A549 (cell line): ENCODE measurements around the gene NKAP. TPM values are rescaled to one million over a fixed set of nuclear protein-coding genes. Genes with fewer than 3 reads are reported as not detected.
"Not testable (repeated sequence)": the region's sequence is repeated elsewhere in the genome, so short reads cannot be mapped to it uniquely, and the experiment has no call there.

Source experiments
- ATAC-seq, 2 experiments: fragments of 200-7000 bp in 1 of 2; fragments of >200 bp in 1 of 2; cut with Nextera tagmentation in 1 of 2; cut with Tn5 transposase in 1 of 2; 3 replicates each; pipeline versions ENCODE4 v1.8.0 to v1.9.1; 2018 to 2020; ENCODE audit warnings: mild to moderate bottlenecking in 1 of 2, moderate library complexity in 1 of 2
- CTCF ChIA-PET: fragments of 300-600 bp; sonication (Branson Sonifier 250); formaldehyde crosslinking; extraction: SDS; loops from one replicate; lab custom pipeline; 2021; ENCODE audit warnings: antibody characterized with exemption, inconsistent platforms; lab: Yijun Ruan, JAX
- POLR2A ChIA-PET: fragments of 350-600 bp; formaldehyde crosslinking; extraction: SDS; loops from one replicate; lab custom pipeline; 2021; ENCODE audit warnings: antibody characterized with exemption, inconsistent platforms; lab: Yijun Ruan, JAX
- DNase-seq, 2 experiments: peaks; one replicate each; pipeline versions ENCODE4 v3.0.0 to v3.0.0-alpha.2; 2011 to 2016; ENCODE audit warnings: low read depth in 1 of 2, low spot score in 1 of 2
- FAIRE-seq: peaks from 2 replicates; lab custom pipeline; 2011; peaks lifted over from hg19 to GRCh38; lab: Jason Lieb, UNC
- H3K27ac ChIP-seq, 2 experiments: fragments of >200 bp; sonication (Bioruptor Twin); formaldehyde crosslinking; 3 replicates each; pipeline ENCODE4 v1.5.1; 2016 to 2017
- H3K4me1 ChIP-seq: fragments of >200 bp; sonication (Bioruptor Twin); formaldehyde crosslinking; 3 replicates; pipeline ENCODE4 v1.6.1; 2016
- H3K4me2 ChIP-seq: fragments of >200 bp; sonication (Bioruptor Twin); formaldehyde crosslinking; 3 replicates; pipeline ENCODE4 v1.6.1; 2016
- H3K4me3 ChIP-seq: fragments of >200 bp; sonication (Bioruptor Twin); formaldehyde crosslinking; 3 replicates; pipeline ENCODE4 v1.5.1; 2016
- H3K9me3 ChIP-seq: fragments of >200 bp; sonication (Bioruptor Twin); formaldehyde crosslinking; 3 replicates; pipeline ENCODE4 v1.6.1; 2016
- ATOH8 ChIP-seq: fragments of 250-450 bp; sonication (Bioruptor Pico); IDR thresholded peaks from 2 replicates; pipeline ENCODE4 v1.5.0; 2020; ENCODE audit warnings: low read depth, mild to moderate bottlenecking, moderate library complexity
- CTCF ChIP-seq: fragments of >200 bp; sonication (Bioruptor Twin); formaldehyde crosslinking; IDR thresholded peaks from 3 replicates; pipeline ENCODE4 v1.5.1; 2016
- EHMT2 ChIP-seq: fragments of 200-600 bp; sonication (generic); IDR thresholded peaks from 2 replicates; pipeline ENCODE4 v1.6.1; 2016; ENCODE audit warnings: antibody characterized with exemption, low read depth, mild to moderate bottlenecking, moderate library complexity
- FOXS1 ChIP-seq: fragments of 250-450 bp; sonication (Bioruptor Pico); IDR thresholded peaks from 2 replicates; pipeline ENCODE4 v1.5.0; 2020; ENCODE audit warnings: mild to moderate bottlenecking, moderate library complexity
- JUNB ChIP-seq: fragments of >200 bp; sonication (Bioruptor Twin); formaldehyde crosslinking; IDR thresholded peaks from 2 replicates; pipeline ENCODE4 v1.6.1; 2016
- RAD21 ChIP-seq, 2 experiments: fragments of >200 bp in 1 of 2; sonication (Bioruptor Twin) in 1 of 2; formaldehyde crosslinking in 1 of 2; IDR thresholded peaks in 1 of 2; conservative IDR thresholded peaks in 1 of 2; 2 replicates in 1 of 2; 3 replicates in 1 of 2; pipeline ENCODE4 v1.6.1; 2012 to 2018; ENCODE audit warnings: inconsistent platforms in 1 of 2
- RNF2 ChIP-seq: fragments of 200-600 bp; sonication (generic); IDR thresholded peaks from 2 replicates; pipeline ENCODE4 v1.6.1; 2016; ENCODE audit warnings: low read depth, mild to moderate bottlenecking, antibody characterized with exemption, moderate library complexity, borderline replicate concordance
- SMC3 ChIP-seq: fragments of >200 bp; sonication (Bioruptor Twin); formaldehyde crosslinking; IDR thresholded peaks from 3 replicates; pipeline ENCODE4 v1.6.1; 2018; ENCODE audit warnings: inconsistent platforms
- ZC3H11A ChIP-seq: fragments of 450-650 bp; IDR thresholded peaks from 2 replicates; pipeline ENCODE4 v1.6.1; 2014; ENCODE audit warnings: antibody characterized with exemption, mild to moderate bottlenecking
- ZSCAN20 ChIP-seq: fragments of 250-450 bp; sonication (Bioruptor Pico); IDR thresholded peaks from 2 replicates; pipeline ENCODE4 v1.8.0; 2022; ENCODE audit warnings: mild to moderate bottlenecking, moderate library complexity
- WGBS: methylation state at CpG from one replicate; pipeline ENCODE4 v1.1.6; 2017; ENCODE audit errors: missing lambda C conversion rate; 5-methylcytosine and 5-hydroxymethylcytosine counted together
- polyA plus RNA-seq, 4 experiments: library from polyadenylated mRNA; depleted of rRNA in 3 of 4; stranded (reverse); fragments of >200 nt; fragmentation: RNase III in 1 of 4; extraction: RNeasy Plus Mini Kit Qiagen cat#74134 plus additional on column Dnase treatment in 1 of 4; gene quantifications; 2 replicates in 3 of 4; 3 replicates in 1 of 4; pipeline ENCODE4 v1.2.3, GENCODE V29; 2011 to 2017
- TF ChIP-seq, protein P1 (sequence below): fragments of 200-600 bp; sonication (generic); IDR thresholded peaks from 2 replicates; pipeline ENCODE4 v1.6.1; 2016; ENCODE audit warnings: antibody characterized with exemption, mild to moderate bottlenecking, moderate library complexity

The NKAP gene
- polyA plus RNA-seq, 2 of the 4 experiments (the other 2 are of a cell fraction), result 6.3 to 16.9 TPM

- no peak overlapping the region for H3K4me3 ChIP-seq
- no peak for ATAC-seq
- no peak overlapping the region for H3K4me2 ChIP-seq
- H3K9me3 ChIP-seq, result no peaks in the 10 kb centered on the region
- TF ChIP-seq RNF2 (no peak), JUNB (no peak)
- 38% methylated on average over 2 of the region's 2 CpGs for WGBS
- no peak for FAIRE-seq
- ChIA-PET CTCF (no interaction called here), POLR2A (no interaction called here)
- H3K27ac ChIP-seq, result no peak overlapping the region
- no peaks in the 10 kb centered on the region for H3K4me1 ChIP-seq
- no peak for DNase-seq
Observed at GRCh38 chrX:119983494-119983893, 39.9 kb upstream of the NKAP start.

DNA sequence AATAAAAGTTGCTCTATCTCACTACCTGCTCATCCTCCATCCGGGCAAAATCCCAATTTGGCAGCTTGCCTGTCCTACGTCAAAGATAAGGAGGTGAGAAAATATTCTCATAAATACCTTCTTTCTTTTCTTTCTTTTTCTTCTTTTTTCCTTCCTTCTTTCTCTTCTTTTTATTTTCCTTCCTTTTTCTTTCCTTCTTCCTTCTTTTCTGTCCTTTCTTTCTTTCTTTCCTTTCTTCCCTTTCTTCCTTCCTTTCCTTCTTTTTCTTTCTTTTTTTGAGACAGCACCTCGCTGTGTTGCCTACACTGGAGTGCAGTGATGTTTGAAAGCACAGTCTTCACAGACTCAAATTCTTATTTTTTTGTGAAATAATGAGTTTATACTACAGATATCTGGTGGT, 38.6 kb upstream of the NKAP start:
- CTCF ChIA-PET, result interaction anchor here (0.6 to 2.0 kb wide), 10 partner anchors 10 to 1310 kb away, joined by 3 to 6 read pairs (median 4); no protein-coding TSS in a partner anchor

GRCh38 chrX:119981286-119982070, 37.9 kb upstream of the NKAP start:
- H3K4me1 ChIP-seq, result no peaks in the 10 kb centered on the region
- TF ChIP-seq CTCF, result peak; percentile 51
- no peak for TF ChIP-seq FOXS1
- TF ChIP-seq ZC3H11A, result no peak
- peak; percentile 31 to 58; a peak in 4 of 5 replicates for TF ChIP-seq RAD21 (conservative IDR thresholded peaks at IDR 0.05 in 1 of 2, IDR thresholded peaks at IDR 0.05 in 1 of 2)
- TF ChIP-seq EHMT2, result peak; percentile 79; the same call in 1 of the 2 replicates
- peak; percentile 21; the same call in 1 of the 3 replicates for TF ChIP-seq SMC3
- TF ChIP-seq, all 56 proteins: peak for 4
- H3K9me3 ChIP-seq, result no peaks in the 10 kb centered on the region
- H3K4me3 ChIP-seq, result no peak overlapping the region
- H3K27ac ChIP-seq, result no peak overlapping the region
- FAIRE-seq (peak; percentile 32), ATAC-seq (peak; percentile 56 to 80; a peak in 3 of 6 replicates), DNase-seq (peak in 1 of 2 experiments; percentile 47)
- ChIA-PET CTCF (interaction anchor here (0.6 to 2.0 kb wide), 11 partner anchors 10 to 1310 kb away, joined by 3 to 6 read pairs (median 4); no protein-coding TSS in a partner anchor), POLR2A (interaction anchor here (0.7 kb wide), 1 partner anchor 674 kb away, joined by 3 read pairs; no protein-coding TSS in a partner anchor)
- H3K4me2 ChIP-seq, result no peak overlapping the region
- 18% methylated on average over 14 of the region's 15 CpGs for WGBS

More for the DNA sequence above, 38.6 kb upstream of the NKAP start:
- 30% methylated on average over 3 of the region's 3 CpGs for WGBS
- Histone ChIP-seq H3K27ac (no peak overlapping the region), H3K4me3 (no peak overlapping the region), H3K9me3 (no peaks in the 10 kb centered on the region), H3K4me1 (no peaks in the 10 kb centered on the region), H3K4me2 (no peak overlapping the region)
- POLR2A ChIA-PET, result interaction anchor here (0.7 kb wide), 1 partner anchor 674 kb away, joined by 3 read pairs; no protein-coding TSS in a partner anchor
- no peak for ATAC-seq
- peak; percentile 90 for FAIRE-seq
- DNase-seq, result no peak
- no peak for TF ChIP-seq ATOH8
- TF ChIP-seq, protein P1, sequence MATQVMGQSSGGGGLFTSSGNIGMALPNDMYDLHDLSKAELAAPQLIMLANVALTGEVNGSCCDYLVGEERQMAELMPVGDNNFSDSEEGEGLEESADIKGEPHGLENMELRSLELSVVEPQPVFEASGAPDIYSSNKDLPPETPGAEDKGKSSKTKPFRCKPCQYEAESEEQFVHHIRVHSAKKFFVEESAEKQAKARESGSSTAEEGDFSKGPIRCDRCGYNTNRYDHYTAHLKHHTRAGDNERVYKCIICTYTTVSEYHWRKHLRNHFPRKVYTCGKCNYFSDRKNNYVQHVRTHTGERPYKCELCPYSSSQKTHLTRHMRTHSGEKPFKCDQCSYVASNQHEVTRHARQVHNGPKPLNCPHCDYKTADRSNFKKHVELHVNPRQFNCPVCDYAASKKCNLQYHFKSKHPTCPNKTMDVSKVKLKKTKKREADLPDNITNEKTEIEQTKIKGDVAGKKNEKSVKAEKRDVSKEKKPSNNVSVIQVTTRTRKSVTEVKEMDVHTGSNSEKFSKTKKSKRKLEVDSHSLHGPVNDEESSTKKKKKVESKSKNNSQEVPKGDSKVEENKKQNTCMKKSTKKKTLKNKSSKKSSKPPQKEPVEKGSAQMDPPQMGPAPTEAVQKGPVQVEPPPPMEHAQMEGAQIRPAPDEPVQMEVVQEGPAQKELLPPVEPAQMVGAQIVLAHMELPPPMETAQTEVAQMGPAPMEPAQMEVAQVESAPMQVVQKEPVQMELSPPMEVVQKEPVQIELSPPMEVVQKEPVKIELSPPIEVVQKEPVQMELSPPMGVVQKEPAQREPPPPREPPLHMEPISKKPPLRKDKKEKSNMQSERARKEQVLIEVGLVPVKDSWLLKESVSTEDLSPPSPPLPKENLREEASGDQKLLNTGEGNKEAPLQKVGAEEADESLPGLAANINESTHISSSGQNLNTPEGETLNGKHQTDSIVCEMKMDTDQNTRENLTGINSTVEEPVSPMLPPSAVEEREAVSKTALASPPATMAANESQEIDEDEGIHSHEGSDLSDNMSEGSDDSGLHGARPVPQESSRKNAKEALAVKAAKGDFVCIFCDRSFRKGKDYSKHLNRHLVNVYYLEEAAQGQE, result no peak
- TF ChIP-seq ZSCAN20 (CRISPR knock-in tag), result no peak
- TF ChIP-seq EHMT2, result 0 out of 2 replicates have a peak, but pooled peaks have one; percentile 1

GRCh38 chrX:119977172-119977571, 33.6 kb upstream of the NKAP start:
- H3K4me3 ChIP-seq, H3K27ac ChIP-seq, FAIRE-seq, H3K4me2 ChIP-seq, POLR2A ChIA-PET, H3K9me3 ChIP-seq, ATAC-seq, DNase-seq, H3K4me1 ChIP-seq, CTCF ChIA-PET: not testable (repeated sequence)
- 41% methylated on average over 4 of the region's 4 CpGs for WGBS
